M059J (cell line): ENCODE measurements around the gene MAL. TPM values are rescaled to one million over a fixed set of nuclear protein-coding genes. Genes with fewer than 3 reads are reported as not detected.

Experiments used
- DNase-seq: peaks from one replicate; pipeline ENCODE4 v3.0.0-alpha.2; 2012; ENCODE audit warnings: low read depth
- total RNA-seq: library from RNA; depleted of rRNA; stranded (reverse); fragments of >200 nt; shearing (Covaris generic); gene quantifications from 2 replicates; pipeline ENCODE4 v1.2.3, GENCODE V29; 2014; rRNA removed

Gene MAL
- 11.3 and 14.7 TPM in 2 replicates for total RNA-seq

- DNase-seq: peak; percentile 53
These were observed at the start of gene MAL for GRCh38 chr2:95025406-95026319. Gene MAL, plus strand, starts transcription at chr2:95025708. Its CDS starts 85 bp downstream, at chr2:95025793.

GRCh38 chr2:94977826-94978225, 47.7 kb upstream of the MAL start:
- DNase-seq: no peak

GRCh38 chr2:94978917-94979316, 46.6 kb upstream of the MAL start:
- DNase-seq: no peak

GRCh38 chr2:94979406-94980375, 45.8 kb upstream of the MAL start:
- no peak for DNase-seq

GRCh38 chr2:94980406-94980805, 45.1 kb upstream of the MAL start:
- no peak for DNase-seq

- no peak for DNase-seq
These were observed 43.4 kb upstream of the MAL start for GRCh38 chr2:94982156-94982555.

- peak; percentile 80 for DNase-seq
These were observed 42.8 kb upstream of the MAL start for GRCh38 chr2:94982675-94983074.

GRCh38 chr2:94984964-94985575, 40.4 kb upstream of the MAL start:
- DNase-seq: peak; percentile 15

DNA sequence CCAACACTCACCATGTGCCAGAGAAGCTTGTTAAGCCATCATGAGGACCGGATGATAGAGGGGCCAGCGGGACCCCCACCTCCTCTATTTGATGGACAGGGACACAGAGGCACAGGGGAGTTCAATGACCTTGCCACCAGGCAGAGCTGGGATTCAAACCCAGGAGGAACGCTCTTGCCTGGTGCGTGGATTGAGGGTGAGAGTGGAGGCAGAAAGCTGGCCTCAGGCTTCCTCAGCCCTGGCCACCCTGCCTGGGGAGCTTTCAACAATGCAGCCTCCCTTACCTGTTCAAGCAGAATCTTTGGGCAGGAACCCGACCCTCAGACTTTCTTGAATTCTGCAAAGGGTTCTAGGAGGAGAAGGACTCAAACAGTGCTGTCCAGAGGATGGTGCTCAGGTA, 39.9 kb upstream of the MAL start:
- no peak for DNase-seq

GRCh38 chr2:94986392-94986963, 39.0 kb upstream of the MAL start:
- peak; percentile 64 for DNase-seq

DNA sequence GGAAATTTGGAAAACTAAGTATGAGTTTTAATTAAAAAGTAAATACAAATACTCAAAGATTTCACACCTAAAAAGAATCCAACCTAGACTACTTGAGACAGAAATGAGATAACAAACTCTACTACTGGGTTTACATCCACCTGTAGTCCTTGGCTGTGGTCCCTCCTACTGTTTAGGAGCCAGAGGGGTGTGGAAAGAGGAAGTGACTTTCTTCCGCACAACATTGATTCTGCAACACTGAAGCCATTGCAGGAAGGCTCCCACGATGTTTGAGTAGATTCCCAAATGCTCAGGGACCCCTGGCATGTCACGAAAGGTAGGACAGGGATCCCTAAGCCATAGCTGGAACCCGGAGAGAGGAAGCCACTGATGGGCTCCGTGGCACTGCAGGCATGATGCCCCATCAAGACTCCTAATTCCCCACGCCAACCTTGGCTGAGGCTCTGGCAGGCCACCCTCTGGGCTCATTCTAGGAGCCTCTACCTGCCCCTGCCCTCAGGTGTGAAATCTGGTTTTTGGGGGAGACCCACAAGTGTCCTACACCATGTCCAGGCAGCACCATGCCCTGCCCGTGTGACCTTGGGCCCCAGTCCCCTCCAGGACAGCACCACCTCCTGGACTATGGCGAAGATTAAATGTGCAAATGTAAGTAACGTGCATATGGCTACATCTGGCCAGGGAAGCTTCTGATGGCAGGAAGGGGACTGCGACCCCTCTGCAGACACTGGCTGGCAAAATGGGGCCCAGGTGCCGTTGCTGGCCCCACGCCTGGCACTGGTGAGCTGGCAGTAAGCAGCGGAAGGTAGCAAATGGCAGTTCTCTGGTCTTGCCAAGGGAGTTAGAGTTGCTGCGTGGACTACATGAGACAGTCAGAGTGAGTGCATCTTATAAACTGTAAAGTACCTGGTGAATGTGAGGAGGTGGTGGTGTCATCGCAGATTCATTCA, 38.2 kb upstream of the MAL start:
- no peak for DNase-seq

DNA sequence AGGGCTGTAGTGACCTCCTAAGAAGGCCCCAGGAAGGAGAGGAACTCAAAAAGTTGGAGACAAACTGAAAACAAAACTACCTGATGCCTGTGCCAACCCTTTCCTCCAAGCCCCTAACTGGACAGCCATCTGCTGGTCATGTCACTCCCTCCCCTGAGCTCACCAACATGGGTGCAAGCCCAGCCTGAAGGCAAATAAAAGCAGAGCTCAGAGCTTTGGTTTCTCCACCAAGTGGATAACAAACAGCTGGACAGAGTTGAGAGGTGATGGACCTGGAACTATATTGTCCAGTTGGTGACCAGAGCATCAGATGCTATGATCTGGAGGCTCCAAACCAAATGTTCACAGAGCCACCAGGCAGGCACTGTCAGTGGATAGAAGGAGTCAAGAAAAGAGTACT, 34.6 kb upstream of the MAL start:
- no peak for DNase-seq

- no peak for DNase-seq
These were observed 33.1 kb upstream of the MAL start for GRCh38 chr2:94992360-94992759.

GRCh38 chr2:94993176-94994062, 32.1 kb upstream of the MAL start:
- no peak for DNase-seq

- DNase-seq: no peak
These were observed 31.2 kb upstream of the MAL start for GRCh38 chr2:94994063-94994913.

- no peak for DNase-seq
These were observed 30.5 kb upstream of the MAL start for GRCh38 chr2:94994914-94995552.

- DNase-seq: no peak
These were observed 29.8 kb upstream of the MAL start for GRCh38 chr2:94995553-94996304.
